NCI-H748 (cell line): ENCODE data around the gene SPATA31D4.

Experiments
- DNase-seq: peaks from one replicate; lab custom pipeline; 2025; ENCODE audit not compliant: unreplicated experiment; lab: John Stamatoyannopoulos, UW

SPATA31D4 gene

GRCh38 chr9:81964218-81965171, 36.3 kb downstream of the SPATA31D4 start:
- DNase-seq, result no peak

GRCh38 chr9:81968026-81968425, 39.8 kb downstream of the SPATA31D4 start:
- DNase-seq, result no peak

- no peak for DNase-seq
These were observed 41.7 kb downstream of the SPATA31D4 start for GRCh38 chr9:81969971-81970370.

GRCh38 chr9:81971727-81972126, 43.5 kb downstream of the SPATA31D4 start:
- no peak for DNase-seq

- DNase-seq, result no peak
These were observed 46.5 kb downstream of the SPATA31D4 start for GRCh38 chr9:81974764-81975163.

GRCh38 chr9:81976351-81976750, 48.1 kb downstream of the SPATA31D4 start:
- no peak for DNase-seq

- DNase-seq, result no peak
These were observed 51.0 kb downstream of the SPATA31D4 start for GRCh38 chr9:81979196-81979595.

- DNase-seq, result no peak
These were observed 52.3 kb downstream of the SPATA31D4 start for GRCh38 chr9:81980568-81980967.

- DNase-seq, result no peak
These were observed 53.7 kb downstream of the SPATA31D4 start for GRCh38 chr9:81981883-81982282.
